Erythroblast (primary cell): ENCODE measurements around the gene PTPRN2.

Source experiments
- GATA1 ChIP-seq: IDR thresholded peaks from 2 replicates; pipeline ENCODE4 v1.6.1; 2011; ENCODE audit warnings: low read depth, mild to moderate bottlenecking, control low read depth, low read length, moderate library complexity
- POLR2A ChIP-seq: IDR thresholded peaks from 2 replicates; pipeline ENCODE4 v1.6.1; 2011; ENCODE audit warnings: mild to moderate bottlenecking, low read length

- TF ChIP-seq POLR2A (no peak), GATA1 (no peak)
Observed at GRCh38 chr7:157795643-157796042, 792.0 kb downstream of the PTPRN2 start.
